Mesenchymal stem cell (in vitro differentiated cells and primary cell): Measurements from ENCODE around the gene CFAP92.
A peak's percentile ranks its signal among the peaks of the same experiment; 100 is the strongest.

ENCODE experiments used
- DNase-seq: peaks from one replicate; pipeline ENCODE4 v3.0.0-alpha.2; 2013
- H2AFZ ChIP-seq: one replicate; pipeline ENCODE4 v1.6.1; 2013; ENCODE audit warnings: low read depth, mild to moderate bottlenecking, control low read depth, inconsistent platforms, low read length, moderate library complexity
- H2AK5ac ChIP-seq: 2 replicates; pipeline ENCODE4 v1.6.1; 2013; ENCODE audit warnings: low read length, moderate library complexity, mild to moderate bottlenecking, inconsistent platforms; ENCODE audit not compliant: severe bottlenecking
- H2BK120ac ChIP-seq: one replicate; pipeline ENCODE4 v1.6.1; 2013; ENCODE audit warnings: low read depth, mild to moderate bottlenecking, inconsistent platforms, low read length, moderate library complexity
- H2BK12ac ChIP-seq, 2 experiments: one replicate each; pipeline ENCODE4 v1.6.1; 2013; ENCODE audit warnings: inconsistent platforms in 2 of 2, low read length in 2 of 2, mild to moderate bottlenecking in 2 of 2, moderate library complexity in 2 of 2, control low read depth in 1 of 2
- H2BK15ac ChIP-seq: one replicate; pipeline ENCODE4 v1.6.1; 2013; ENCODE audit warnings: mild to moderate bottlenecking, low read depth, inconsistent platforms; ENCODE audit not compliant: poor library complexity, severe bottlenecking
- H2BK5ac ChIP-seq: 2 replicates; pipeline ENCODE4 v1.6.1; 2013; ENCODE audit warnings: low read depth, mild to moderate bottlenecking, low read length, control low read depth, inconsistent platforms; ENCODE audit not compliant: poor library complexity, severe bottlenecking
- H3K14ac ChIP-seq, 2 experiments: one replicate each; pipeline ENCODE4 v1.6.1; 2013; ENCODE audit warnings: inconsistent platforms in 2 of 2, low read length in 2 of 2, control low read depth in 1 of 2, mild to moderate bottlenecking in 1 of 2, moderate library complexity in 1 of 2
- H3K18ac ChIP-seq, 2 experiments: one replicate each; pipeline ENCODE4 v1.6.1; 2013; ENCODE audit warnings: inconsistent platforms in 2 of 2, low read length in 2 of 2, control low read depth in 1 of 2, low read depth in 1 of 2, mild to moderate bottlenecking in 1 of 2
- H3K23ac ChIP-seq, 2 experiments: one replicate each; pipeline ENCODE4 v1.6.1; 2013; ENCODE audit warnings: inconsistent platforms in 2 of 2, low read length in 2 of 2, mild to moderate bottlenecking in 2 of 2, moderate library complexity in 2 of 2, control low read depth in 1 of 2
- H3K27ac ChIP-seq: 2 replicates; pipeline ENCODE4 v1.5.1; 2013; ENCODE audit warnings: mild to moderate bottlenecking, moderate library complexity, low read length, control low read depth, inconsistent platforms; ENCODE audit not compliant: poor library complexity, severe bottlenecking
- H3K27me3 ChIP-seq, 2 experiments: 2 replicates each; pipeline versions ENCODE4 v1.6.1 to v1.7.0; 2013; ENCODE audit warnings: low read length in 2 of 2, mild to moderate bottlenecking in 2 of 2, moderate library complexity in 2 of 2, control low read depth in 1 of 2, inconsistent platforms in 1 of 2; ENCODE audit not compliant: control insufficient read depth in 1 of 2, insufficient read depth in 1 of 2
- H3K36me3 ChIP-seq, 2 experiments: 2 replicates each; pipeline versions ENCODE4 v1.6.1 to v1.7.0; 2013; ENCODE audit warnings: low read length in 2 of 2, control low read depth in 1 of 2, inconsistent platforms in 1 of 2, low read depth in 1 of 2, mild to moderate bottlenecking in 1 of 2; ENCODE audit not compliant: insufficient read depth in 2 of 2, control insufficient read depth in 1 of 2
- H3K4ac ChIP-seq, 2 experiments: one replicate each; pipeline ENCODE4 v1.6.1; 2013; ENCODE audit warnings: inconsistent platforms in 2 of 2, low read length in 2 of 2, mild to moderate bottlenecking in 2 of 2, moderate library complexity in 2 of 2, control low read depth in 1 of 2, low read depth in 1 of 2
- H3K4me1 ChIP-seq: 2 replicates; pipeline ENCODE4 v1.6.1; 2013; ENCODE audit warnings: low read depth, low read length, control low read depth; ENCODE audit not compliant: control insufficient read depth, insufficient read depth
- H3K4me2 ChIP-seq: 2 replicates; pipeline ENCODE4 v1.6.1; 2013; ENCODE audit warnings: low read length, mild to moderate bottlenecking, inconsistent platforms; ENCODE audit not compliant: poor library complexity, severe bottlenecking
- H3K4me3 ChIP-seq, 2 experiments: 2 replicates each; pipeline versions ENCODE4 v1.5.1 to v1.7.0; 2013; ENCODE audit warnings: low read length in 2 of 2, mild to moderate bottlenecking in 2 of 2, control low read depth in 1 of 2, low read depth in 1 of 2; ENCODE audit not compliant: insufficient read depth in 1 of 2
- H3K79me1 ChIP-seq: replicated peaks from 2 replicates; pipeline ENCODE4 v1.6.1; 2013; ENCODE audit warnings: mild to moderate bottlenecking, control low read depth, low read length, inconsistent platforms; ENCODE audit not compliant: poor library complexity, severe bottlenecking
- H3K9ac ChIP-seq: 2 replicates; pipeline ENCODE4 v1.7.0; 2013; ENCODE audit warnings: mild to moderate bottlenecking, low read length, moderate library complexity
- H3K9me3 ChIP-seq: 2 replicates; pipeline ENCODE4 v1.7.0; 2013; ENCODE audit warnings: mild to moderate bottlenecking, low read length; ENCODE audit not compliant: control insufficient read depth
- H4K8ac ChIP-seq: one replicate; pipeline ENCODE4 v1.6.1; 2013; ENCODE audit warnings: inconsistent platforms, mild to moderate bottlenecking, low read length, moderate library complexity
- H4K91ac ChIP-seq: one replicate; pipeline ENCODE4 v1.6.1; 2013; ENCODE audit warnings: mild to moderate bottlenecking, low read length, inconsistent platforms
- WGBS: methylation state at CpG from one replicate; pipeline ENCODE4 v1.1.7; 2013; ENCODE audit warnings: mixed read lengths; 5-methylcytosine and 5-hydroxymethylcytosine counted together

CFAP92 gene

DNA sequence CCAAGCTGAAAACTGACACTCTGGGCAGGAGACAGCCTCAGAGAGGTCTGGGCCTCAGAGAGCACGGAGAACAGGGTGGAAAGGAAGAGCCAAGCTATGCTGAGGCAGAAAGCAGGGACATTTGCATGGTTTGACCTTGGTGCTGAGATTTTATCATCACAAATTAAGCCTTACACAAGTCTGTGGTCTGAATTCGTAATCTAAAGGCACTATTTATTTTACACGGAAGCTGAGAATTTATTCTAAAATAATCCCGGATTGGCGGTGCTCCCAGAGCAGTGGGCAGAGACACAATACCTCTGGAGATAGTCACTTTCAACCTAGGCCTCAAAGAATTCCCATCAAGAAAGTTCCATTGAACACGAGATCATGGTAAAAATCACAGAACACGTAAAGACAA is 47.5 kb downstream of the CFAP92 start:
- no peak overlapping the region for H3K23ac ChIP-seq
- peak; percentile 13 for DNase-seq
- H2AK5ac ChIP-seq, result no peak overlapping the region
- no peak overlapping the region for H4K8ac ChIP-seq
- no peak overlapping the region for H2BK15ac ChIP-seq
- no peak overlapping the region for H2AFZ ChIP-seq
- no peak overlapping the region for H3K27ac ChIP-seq
- H2BK12ac ChIP-seq, result no peak overlapping the region
- no peak overlapping the region for H3K4me3 ChIP-seq
- no peak overlapping the region for H3K18ac ChIP-seq
- H3K9ac ChIP-seq, result no peak overlapping the region
- no peak overlapping the region for H3K4ac ChIP-seq
- no peaks in the 10 kb centered on the region for H3K36me3 ChIP-seq
- no peak overlapping the region for H4K91ac ChIP-seq
- no peaks in the 10 kb centered on the region for H3K79me1 ChIP-seq
- no peak overlapping the region for H2BK120ac ChIP-seq
- 77% methylated on average over 5 of the region's 7 CpGs for WGBS
- H2BK5ac ChIP-seq, result no peak overlapping the region
- H3K9me3 ChIP-seq, result no peaks in the 10 kb centered on the region
- no peak overlapping the region for H3K4me2 ChIP-seq
- no peaks in the 10 kb centered on the region for H3K4me1 ChIP-seq
- no peak overlapping the region for H3K14ac ChIP-seq
- H3K27me3 ChIP-seq, result peaks cover 22 to 33% of the 10 kb centered on the region in 2 experiments

- Histone ChIP-seq H3K23ac (no peak overlapping the region), H3K14ac (no peak overlapping the region), H4K91ac (no peak overlapping the region), H2BK12ac (no peak overlapping the region), H3K79me1 (no peaks in the 10 kb centered on the region), H3K18ac (no peak overlapping the region), H2AFZ (no peak overlapping the region), H2BK120ac (no peak overlapping the region), H3K4me1 (no peaks in the 10 kb centered on the region), H3K4me3 (no peak overlapping the region), H3K27ac (no peak overlapping the region), H3K27me3 (peaks cover 21 to 33% of the 10 kb centered on the region in 2 experiments), H4K8ac (no peak overlapping the region), H3K9me3 (no peaks in the 10 kb centered on the region), H3K36me3 (no peaks in the 10 kb centered on the region), H3K4ac (no peak overlapping the region), H3K9ac (no peak overlapping the region), H2AK5ac (no peak overlapping the region), H3K4me2 (no peak overlapping the region), H2BK5ac (no peak overlapping the region), H2BK15ac (no peak overlapping the region)
- no peak for DNase-seq
- 71% methylated on average over 3 of the region's 3 CpGs for whole genome bisulfite sequencing
Measured at GRCh38 chr3:128945878-128946175, 48.0 kb downstream of the CFAP92 start.

GRCh38 chr3:128945041-128945877 is 48.6 kb downstream of the CFAP92 start:
- H2BK15ac ChIP-seq, result no peak overlapping the region
- H2BK5ac ChIP-seq, result no peak overlapping the region
- no peak overlapping the region for H3K4me3 ChIP-seq
- H3K18ac ChIP-seq, result no peak overlapping the region
- no peak overlapping the region for H3K14ac ChIP-seq
- H2BK120ac ChIP-seq, result no peak overlapping the region
- H3K4me1 ChIP-seq, result no peaks in the 10 kb centered on the region
- no peaks in the 10 kb centered on the region for H3K9me3 ChIP-seq
- H3K4me2 ChIP-seq, result no peak overlapping the region
- DNase-seq, result no peak
- H3K79me1 ChIP-seq, result no peaks in the 10 kb centered on the region
- no peak overlapping the region for H4K91ac ChIP-seq
- H3K27ac ChIP-seq, result no peak overlapping the region
- H2AK5ac ChIP-seq, result no peak overlapping the region
- H3K27me3 ChIP-seq, result peaks cover 17 to 36% of the 10 kb centered on the region in 2 experiments
- no peak overlapping the region for H4K8ac ChIP-seq
- no peak overlapping the region for H3K23ac ChIP-seq
- H2AFZ ChIP-seq, result no peak overlapping the region
- H3K36me3 ChIP-seq, result no peaks in the 10 kb centered on the region
- 86% methylated on average over 21 of the region's 21 CpGs for WGBS
- H2BK12ac ChIP-seq, result no peak overlapping the region
- H3K9ac ChIP-seq, result no peak overlapping the region
- no peak overlapping the region for H3K4ac ChIP-seq

DNA sequence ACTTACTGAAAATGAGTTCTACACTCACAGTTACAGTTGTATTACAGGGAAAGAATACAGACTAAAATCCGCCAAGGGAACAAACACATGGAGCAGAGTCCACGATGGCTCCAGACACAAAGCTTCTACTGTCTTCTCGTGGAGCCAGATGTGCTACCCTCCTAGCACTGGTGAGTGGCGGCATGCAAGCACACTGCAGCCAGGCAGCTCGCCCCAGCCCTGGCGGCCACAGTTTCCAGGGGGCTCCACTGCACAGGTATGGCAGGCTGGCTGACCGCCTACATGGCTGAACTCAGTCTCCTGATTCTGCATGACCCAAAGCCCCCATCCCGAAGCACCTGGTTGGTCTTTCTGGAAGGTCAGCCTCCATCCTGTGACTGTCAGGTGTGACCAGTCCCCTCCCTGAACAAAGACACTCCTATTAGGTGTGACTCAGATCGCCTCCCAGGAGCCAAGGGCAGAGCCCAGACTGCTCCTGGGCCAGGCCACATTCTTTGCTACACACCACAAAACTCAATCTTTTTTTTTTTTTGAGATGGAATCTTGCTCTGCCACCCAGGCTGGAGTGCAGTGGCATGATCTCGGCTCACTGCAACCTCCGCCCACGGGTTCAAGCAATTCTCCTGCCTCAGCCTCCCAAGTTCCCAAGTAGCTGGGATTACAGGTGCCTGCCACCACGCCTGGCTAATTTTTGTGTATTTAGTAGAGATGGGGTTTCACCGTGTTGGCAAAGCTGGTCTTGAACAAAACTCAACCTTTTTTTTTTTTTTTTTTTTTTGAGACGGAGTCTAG is 51.5 kb downstream of the CFAP92 start:
- H3K4ac ChIP-seq, result no peak overlapping the region
- no peak overlapping the region for H4K8ac ChIP-seq
- no peak overlapping the region for H3K23ac ChIP-seq
- no peak overlapping the region for H2BK5ac ChIP-seq
- no peak overlapping the region for H3K4me2 ChIP-seq
- no peak overlapping the region for H3K9ac ChIP-seq
- H3K36me3 ChIP-seq, result no peaks in the 10 kb centered on the region
- no peak overlapping the region for H3K4me3 ChIP-seq
- WGBS, result 86% methylated on average over 14 of the region's 15 CpGs
- no peak for DNase-seq
- H2BK120ac ChIP-seq, result no peak overlapping the region
- H2AFZ ChIP-seq, result no peak overlapping the region
- H3K4me1 ChIP-seq, result no peaks in the 10 kb centered on the region
- H3K27ac ChIP-seq, result no peak overlapping the region
- H3K27me3 ChIP-seq, result peaks cover 24 to 43% of the 10 kb centered on the region in 2 experiments
- no peak overlapping the region for H3K18ac ChIP-seq
- H3K14ac ChIP-seq, result no peak overlapping the region
- H3K9me3 ChIP-seq, result no peaks in the 10 kb centered on the region
- no peak overlapping the region for H4K91ac ChIP-seq
- no peak overlapping the region for H2AK5ac ChIP-seq
- H2BK15ac ChIP-seq, result peak overlapping the region; percentile 46
- H3K79me1 ChIP-seq, result no peaks in the 10 kb centered on the region
- H2BK12ac ChIP-seq, result no peak overlapping the region
